Astrocyte (in vitro differentiated cells and primary cell): ENCODE measurements around the gene SLAMF6. TPM values are rescaled to one million over a fixed set of nuclear protein-coding genes. Genes with fewer than 3 reads are reported as not detected.

ENCODE experiments used
- DNase-seq: peaks from one replicate; pipeline ENCODE4 v3.0.0-alpha.2; 2010; ENCODE audit warnings: low read depth
- FAIRE-seq: peaks from 2 replicates; lab custom pipeline; 2011; peaks lifted over from hg19 to GRCh38; lab: Jason Lieb, UNC
- H2AFZ ChIP-seq: 2 replicates; pipeline ENCODE4 v1.6.0; 2012; ENCODE audit warnings: low read depth, low read length, inconsistent platforms
- H3K27ac ChIP-seq: 2 replicates; pipeline ENCODE4 v1.5.1; 2011; ENCODE audit warnings: low read depth, low read length, inconsistent platforms
- H3K27me3 ChIP-seq: 2 replicates; pipeline ENCODE4 v1.6.0; 2011; ENCODE audit warnings: low read length, inconsistent platforms; ENCODE audit not compliant: insufficient read depth
- H3K36me3 ChIP-seq: 2 replicates; pipeline ENCODE4 v1.5.1; 2011; ENCODE audit warnings: low read length, inconsistent platforms; ENCODE audit not compliant: insufficient read depth
- H3K4me1 ChIP-seq: 2 replicates; pipeline ENCODE4 v1.5.1; 2011; ENCODE audit warnings: low read length, inconsistent platforms; ENCODE audit not compliant: insufficient read depth
- H3K4me2 ChIP-seq: 2 replicates; pipeline ENCODE4 v1.6.0; 2012; ENCODE audit warnings: low read length, inconsistent platforms
- H3K4me3 ChIP-seq: 2 replicates; pipeline ENCODE4 v1.5.1; 2011; ENCODE audit warnings: low read depth, mild to moderate bottlenecking, low read length, inconsistent platforms; ENCODE audit not compliant: insufficient read depth
- H3K79me2 ChIP-seq: 2 replicates; pipeline ENCODE4 v1.6.0; 2012; ENCODE audit warnings: mild to moderate bottlenecking, low read length, inconsistent platforms; ENCODE audit not compliant: insufficient read depth
- H3K9ac ChIP-seq: 2 replicates; pipeline ENCODE4 v1.6.0; 2012; ENCODE audit warnings: mild to moderate bottlenecking, low read length, inconsistent platforms
- H3K9me3 ChIP-seq: 2 replicates; pipeline ENCODE4 v1.5.1; 2012; ENCODE audit warnings: low read depth, mild to moderate bottlenecking, low read length, inconsistent platforms; ENCODE audit not compliant: insufficient read depth
- H4K20me1 ChIP-seq: 2 replicates; pipeline ENCODE4 v1.6.0; 2012; ENCODE audit warnings: low read length, inconsistent platforms; ENCODE audit not compliant: insufficient read depth
- H3K27ac Mint-ChIP-seq: one replicate; pipeline ENCODE4 v1.8.0; 2021; ENCODE audit warnings: mild to moderate bottlenecking, mixed read lengths; ENCODE audit not compliant: unreplicated experiment
- H3K27me3 Mint-ChIP-seq: one replicate; pipeline ENCODE4 v1.8.0; 2021; ENCODE audit warnings: low read depth, mixed read lengths; ENCODE audit not compliant: unreplicated experiment
- H3K36me3 Mint-ChIP-seq: one replicate; pipeline ENCODE4 v1.8.0; 2021; ENCODE audit warnings: low read depth, mixed read lengths; ENCODE audit not compliant: unreplicated experiment
- H3K4me1 Mint-ChIP-seq: one replicate; pipeline ENCODE4 v1.8.0; 2021; ENCODE audit warnings: low read depth, mixed read lengths; ENCODE audit not compliant: unreplicated experiment
- H3K4me3 Mint-ChIP-seq: one replicate; pipeline ENCODE4 v1.8.0; 2021; ENCODE audit warnings: mild to moderate bottlenecking, moderate library complexity, mixed read lengths; ENCODE audit not compliant: unreplicated experiment
- H3K9me3 Mint-ChIP-seq: one replicate; pipeline ENCODE4 v1.8.0; 2021; ENCODE audit warnings: mild to moderate bottlenecking, mixed read lengths; ENCODE audit not compliant: unreplicated experiment
- CTCF ChIP-seq: IDR thresholded peaks from 2 replicates; pipeline ENCODE4 v1.5.1; 2011; ENCODE audit warnings: low read depth, mild to moderate bottlenecking, inconsistent platforms, low read length, moderate library complexity; ENCODE audit not compliant: insufficient read depth
- EZH2 ChIP-seq: IDR thresholded peaks from 2 replicates; pipeline ENCODE4 v1.6.1; 2012; ENCODE audit warnings: mild to moderate bottlenecking, low read length, inconsistent platforms; ENCODE audit not compliant: insufficient read depth
- total RNA-seq: library from RNA; stranded (reverse); gene quantifications from 2 replicates; pipeline ENCODE4 v1.2.1, GENCODE V29; 2021

Gene SLAMF6
- total RNA-seq, 1 donor from 2014 or later, result not detected

DNA sequence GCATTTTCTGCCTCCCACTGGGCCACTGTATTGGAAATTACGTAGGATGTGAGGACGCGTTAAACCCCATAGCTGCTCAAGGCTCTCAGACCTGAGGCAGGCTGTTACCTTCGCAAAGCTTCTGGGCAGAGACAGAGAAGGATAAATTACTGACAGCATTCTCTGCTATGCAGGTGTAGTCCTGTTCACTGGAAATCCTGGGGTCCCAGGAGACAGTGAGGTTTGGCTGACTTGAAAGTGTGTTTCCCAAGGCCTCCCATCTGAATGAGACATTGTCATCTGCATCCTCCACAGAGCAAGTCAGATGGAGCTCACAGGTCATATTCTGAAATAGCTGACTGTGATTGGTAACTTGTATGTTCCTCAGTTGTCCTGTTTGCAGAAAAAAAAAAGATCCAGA lies 32.0 kb downstream of the SLAMF6 start:
- Histone ChIP-seq H3K79me2 (no peaks in the 10 kb centered on the region), H3K27ac (no peak overlapping the region), H3K9ac (no peak overlapping the region), H3K4me2 (no peak overlapping the region), H3K27me3 (no peaks in the 10 kb centered on the region), H4K20me1 (no peaks in the 10 kb centered on the region), H3K4me3 (no peak overlapping the region), H3K4me1 (no peaks in the 10 kb centered on the region), H2AFZ (no peak overlapping the region), H3K36me3 (no peaks in the 10 kb centered on the region), H3K9me3 (no peaks in the 10 kb centered on the region)
- H3K36me3 Mint-ChIP-seq, result no peaks in the 10 kb centered on the region
- H3K4me1 Mint-ChIP-seq, result peaks cover 5% of the 10 kb centered on the region
- DNase-seq, result no peak
- FAIRE-seq, result no peak
- TF ChIP-seq EZH2, result no peak
- no peak for TF ChIP-seq CTCF
- H3K9me3 Mint-ChIP-seq, result no peaks in the 10 kb centered on the region
- no peak overlapping the region for H3K27ac Mint-ChIP-seq
- no peak overlapping the region for H3K4me3 Mint-ChIP-seq
- H3K27me3 Mint-ChIP-seq, result peaks cover 6% of the 10 kb centered on the region

GRCh38 chr1:160489513-160490261 lies 33.4 kb downstream of the SLAMF6 start:
- H4K20me1 ChIP-seq, result no peaks in the 10 kb centered on the region
- H3K4me3 ChIP-seq, result no peak overlapping the region
- H3K27me3 ChIP-seq, result no peaks in the 10 kb centered on the region
- no peaks in the 10 kb centered on the region for H3K4me1 ChIP-seq
- peaks cover 6% of the 10 kb centered on the region for H3K27me3 Mint-ChIP-seq
- no peak overlapping the region for H3K4me2 ChIP-seq
- no peaks in the 10 kb centered on the region for H3K36me3 Mint-ChIP-seq
- TF ChIP-seq CTCF, result no peak
- no peaks in the 10 kb centered on the region for H3K79me2 ChIP-seq
- no peak overlapping the region for H3K4me3 Mint-ChIP-seq
- H3K27ac ChIP-seq, result no peak overlapping the region
- H3K4me1 Mint-ChIP-seq, result peaks cover 5% of the 10 kb centered on the region
- no peak overlapping the region for H3K9ac ChIP-seq
- no peaks in the 10 kb centered on the region for H3K36me3 ChIP-seq
- H3K27ac Mint-ChIP-seq, result no peak overlapping the region
- no peaks in the 10 kb centered on the region for H3K9me3 ChIP-seq
- DNase-seq (no peak), FAIRE-seq (no peak)
- H2AFZ ChIP-seq, result no peak overlapping the region
- H3K9me3 Mint-ChIP-seq, result no peaks in the 10 kb centered on the region

DNA sequence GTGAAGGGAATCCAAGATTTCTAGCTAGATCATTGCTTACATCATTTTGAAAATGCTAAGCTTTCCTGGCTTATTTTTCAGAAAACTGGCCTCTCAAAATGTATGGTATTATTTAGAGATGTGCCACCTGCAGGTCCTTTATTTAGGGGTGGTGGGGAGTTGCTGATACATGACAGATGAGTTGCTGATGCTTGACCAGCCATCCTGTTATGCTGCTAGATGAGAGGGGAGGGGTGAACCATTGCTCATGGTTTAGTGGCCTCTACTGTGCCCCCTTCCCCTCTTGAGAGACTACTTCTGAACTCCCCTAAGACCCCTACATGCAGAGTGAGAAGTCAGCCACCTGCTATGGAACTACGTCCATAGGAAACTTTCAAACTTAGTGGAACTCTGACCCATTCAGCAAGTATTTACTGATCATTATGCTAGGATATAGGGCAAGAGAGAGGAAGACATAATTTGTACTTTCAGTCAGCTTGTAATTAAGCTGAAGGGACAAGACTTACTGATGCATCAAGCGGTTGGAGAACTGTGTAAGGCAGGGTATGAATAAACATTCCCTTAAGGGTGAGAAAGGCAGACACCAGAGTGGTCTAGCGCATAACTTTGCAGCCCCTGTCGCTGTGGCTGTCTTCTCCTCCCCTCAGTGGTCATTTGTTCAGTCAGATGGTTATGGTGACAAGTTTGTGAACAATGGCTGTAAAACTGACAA lies 34.6 kb downstream of the SLAMF6 start:
- Mint-ChIP-seq H3K4me3 (no peak overlapping the region), H3K36me3 (no peaks in the 10 kb centered on the region), H3K27ac (no peak overlapping the region), H3K9me3 (no peaks in the 10 kb centered on the region), H3K4me1 (peaks cover 5% of the 10 kb centered on the region), H3K27me3 (peaks cover 6% of the 10 kb centered on the region)
- Histone ChIP-seq H2AFZ (no peak overlapping the region), H3K27me3 (no peaks in the 10 kb centered on the region), H3K9ac (no peak overlapping the region), H3K4me2 (no peak overlapping the region), H3K4me3 (no peak overlapping the region), H3K36me3 (no peaks in the 10 kb centered on the region), H3K9me3 (no peaks in the 10 kb centered on the region), H3K4me1 (no peaks in the 10 kb centered on the region), H3K79me2 (no peaks in the 10 kb centered on the region), H3K27ac (no peak overlapping the region), H4K20me1 (no peaks in the 10 kb centered on the region)
- FAIRE-seq (no peak), DNase-seq (no peak)
- TF ChIP-seq EZH2, result no peak
- TF ChIP-seq CTCF, result no peak
